IPS DF 19.7 (cell line): ENCODE data around the gene CLEC4D.
"Not testable (repeated sequence)": the region's sequence is repeated elsewhere in the genome, so short reads cannot be mapped to it uniquely, and the experiment has no call there.

ENCODE experiments used
- DNase-seq: peaks from one replicate; pipeline ENCODE4 v3.0.0-alpha.2; 2013; ENCODE audit warnings: low read depth, low spot score

The CLEC4D gene

DNA sequence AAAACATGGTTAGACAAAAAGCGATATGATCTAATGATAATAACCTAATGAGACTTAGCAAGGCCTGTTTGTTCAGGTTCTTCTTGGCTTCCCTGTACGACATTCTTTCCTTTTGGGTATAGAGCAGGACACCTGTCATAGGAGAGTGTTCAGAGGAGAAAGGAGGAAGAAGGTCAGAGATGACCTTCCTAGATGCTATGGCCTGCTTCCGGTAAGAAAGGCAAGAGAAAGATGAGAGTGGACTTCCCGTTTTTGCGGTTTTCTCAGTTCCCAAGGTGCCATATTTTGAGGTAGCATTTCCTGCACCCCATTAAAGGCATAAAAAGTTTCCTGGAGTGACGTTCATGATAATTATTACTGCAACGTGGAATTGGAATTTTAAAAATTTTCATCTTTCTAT lies 18.7 kb downstream of the CLEC4D start:
- DNase-seq, result no peak

DNA sequence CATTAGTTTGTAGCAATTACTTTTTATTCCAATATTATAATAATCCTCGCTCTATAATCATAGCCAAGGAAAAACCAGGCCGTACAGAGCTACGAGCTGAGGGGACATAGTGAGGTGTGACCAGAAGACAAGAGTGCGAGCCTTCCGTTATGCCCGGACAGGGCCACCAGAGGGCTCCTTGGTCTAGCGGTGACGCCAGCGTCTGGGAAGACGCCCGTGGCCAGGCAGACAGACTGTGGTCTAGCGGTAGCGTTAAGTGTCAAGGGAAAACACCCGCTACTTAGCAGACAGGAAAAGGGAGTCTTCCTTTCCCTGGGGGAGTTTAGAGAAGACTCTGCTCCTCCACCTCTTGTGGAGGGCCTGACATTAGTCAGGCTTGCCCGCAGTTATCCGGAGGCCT lies 24.5 kb downstream of the CLEC4D start:
- not testable (repeated sequence) for DNase-seq

DNA sequence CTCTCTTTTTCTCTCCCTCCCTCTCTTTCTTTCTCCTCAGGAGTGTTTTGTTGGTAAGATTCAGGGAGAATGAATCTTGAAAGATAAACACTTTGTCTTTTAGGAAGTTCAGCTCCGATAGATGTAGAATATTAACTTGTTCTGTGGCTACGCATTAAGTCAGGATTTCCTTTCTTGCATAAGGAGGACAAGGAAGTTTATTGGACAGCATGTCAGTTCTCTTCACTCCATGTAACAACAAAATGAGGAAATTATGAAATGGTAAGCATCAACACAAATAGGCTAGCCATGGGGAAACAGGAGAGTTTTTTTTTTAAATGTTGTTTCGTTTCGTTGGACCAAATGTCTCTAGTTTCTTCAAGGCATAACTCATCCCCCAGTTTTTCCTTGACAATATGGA lies 27.5 kb downstream of the CLEC4D start, which contains the start of gene CLEC4E:
Gene CLEC4E, minus strand, starts transcription at position 75 of the 400 bp plus-strand sequence. CDS start 108 bp downstream, outside the sequence.
- not testable (repeated sequence) for DNase-seq

DNA sequence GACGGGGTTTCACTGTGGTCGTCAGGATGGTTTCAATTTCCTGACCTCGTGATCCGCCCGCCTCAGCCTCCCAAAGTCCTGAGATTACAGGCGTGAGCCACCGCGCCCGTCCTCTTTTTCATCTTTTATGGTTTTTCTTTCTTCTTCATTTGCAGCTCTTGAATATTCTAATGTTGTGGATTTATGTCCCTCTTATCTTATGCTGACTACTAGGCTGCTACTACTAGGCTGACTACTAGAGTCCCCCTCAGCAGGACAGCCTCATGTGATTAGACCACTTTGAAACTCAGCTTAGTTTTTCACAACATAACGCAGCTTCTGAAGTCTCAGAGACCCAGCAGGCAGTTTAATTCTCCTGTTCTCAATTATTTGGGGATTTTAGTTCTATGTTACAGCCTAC lies 28.3 kb downstream of the CLEC4D start:
- DNase-seq, result no peak

DNA sequence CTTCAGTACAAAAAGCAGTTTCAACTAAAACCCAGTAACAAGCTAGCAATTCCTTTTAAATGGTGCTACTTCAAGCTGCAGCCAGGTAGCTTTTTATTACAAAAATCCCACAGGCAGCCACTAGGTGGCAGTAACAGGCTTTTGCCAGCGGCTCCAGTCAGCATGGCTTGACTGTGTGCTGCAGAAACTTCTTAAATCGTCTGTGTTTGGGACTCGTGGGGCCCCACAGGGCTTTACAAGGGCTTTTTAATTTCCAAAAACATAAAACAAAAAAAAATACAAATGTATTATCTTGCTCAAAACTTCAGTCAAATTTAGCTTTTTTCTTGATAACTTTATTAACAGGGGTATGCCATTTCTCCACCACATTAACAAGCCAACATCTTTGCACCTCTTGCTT lies 31.0 kb downstream of the CLEC4D start:
- no peak for DNase-seq

DNA sequence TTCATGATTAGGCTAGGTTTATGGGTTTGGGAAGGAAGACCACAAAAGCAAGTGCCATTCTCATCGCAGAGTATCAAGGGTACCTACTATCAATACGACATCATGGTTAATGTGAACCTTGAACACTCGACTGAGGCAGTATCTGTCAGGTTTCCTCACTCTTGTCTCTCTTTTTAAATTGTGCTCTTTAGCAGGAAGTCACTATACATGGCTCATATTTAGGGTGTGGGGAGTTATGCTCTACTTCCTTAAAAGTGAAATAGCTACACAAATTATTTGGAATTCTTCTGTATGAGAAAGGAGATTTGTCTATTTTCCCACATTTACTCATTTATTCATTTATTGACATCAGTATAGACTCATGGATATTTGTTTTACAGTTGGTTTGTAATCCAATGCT lies 33.3 kb downstream of the CLEC4D start:
- DNase-seq, result no peak

DNA sequence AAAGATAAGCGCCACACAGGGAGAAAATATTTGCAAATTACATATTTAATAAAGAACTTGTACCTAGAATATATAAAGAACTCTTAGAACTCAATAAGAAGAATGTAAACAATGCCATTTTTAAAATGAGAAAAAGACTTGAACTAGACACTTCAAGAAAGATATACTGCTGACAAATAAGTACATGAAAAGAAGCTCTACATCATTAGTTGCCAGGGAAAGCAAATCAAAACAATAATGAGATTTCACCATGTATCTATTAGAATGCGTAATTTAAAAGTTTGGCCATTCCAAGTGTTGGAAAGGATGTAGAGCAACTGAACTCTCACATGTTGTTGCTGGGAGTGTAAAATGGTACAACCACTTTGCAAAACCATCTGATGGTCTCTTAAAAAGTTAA lies 34.3 kb downstream of the CLEC4D start:
- no peak for DNase-seq

DNA sequence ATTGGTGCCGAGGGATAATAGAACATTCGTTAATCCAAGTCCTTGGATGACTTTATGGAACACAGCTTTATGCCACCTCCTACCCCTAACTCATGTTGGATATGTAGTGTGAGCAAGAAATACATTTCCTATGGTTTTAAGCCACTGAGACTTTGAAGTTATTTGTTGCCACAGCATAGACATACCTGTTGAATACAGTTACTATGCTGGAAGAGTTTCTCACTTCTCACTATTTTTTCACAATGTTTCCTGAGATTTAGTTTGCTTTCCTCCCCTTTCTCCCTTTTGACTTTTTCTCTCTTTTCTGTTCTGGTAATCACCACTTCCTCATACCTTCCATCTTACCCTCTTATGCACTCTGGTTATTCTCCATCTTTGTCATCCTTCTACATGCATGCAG lies 34.9 kb downstream of the CLEC4D start:
- DNase-seq, result no peak

DNA sequence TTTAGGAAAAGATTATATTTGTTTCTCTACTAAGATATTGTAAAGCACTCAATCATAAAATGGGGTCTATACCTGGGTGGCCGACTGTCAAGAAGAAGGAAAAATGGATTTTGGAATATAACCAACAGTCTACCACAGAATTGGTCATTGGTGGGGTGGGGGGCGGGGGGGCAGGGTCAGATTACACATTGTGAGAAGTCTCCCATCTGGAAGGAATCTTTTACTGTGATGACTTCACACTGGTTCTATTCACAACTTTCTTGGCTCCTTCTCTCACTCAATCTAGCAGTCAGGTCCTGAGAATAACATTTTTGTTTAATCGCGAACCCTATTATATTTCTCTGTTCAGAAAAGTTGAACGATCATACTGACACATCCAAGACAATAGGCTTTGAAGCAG lies 36.1 kb downstream of the CLEC4D start:
- DNase-seq, result no peak

DNA sequence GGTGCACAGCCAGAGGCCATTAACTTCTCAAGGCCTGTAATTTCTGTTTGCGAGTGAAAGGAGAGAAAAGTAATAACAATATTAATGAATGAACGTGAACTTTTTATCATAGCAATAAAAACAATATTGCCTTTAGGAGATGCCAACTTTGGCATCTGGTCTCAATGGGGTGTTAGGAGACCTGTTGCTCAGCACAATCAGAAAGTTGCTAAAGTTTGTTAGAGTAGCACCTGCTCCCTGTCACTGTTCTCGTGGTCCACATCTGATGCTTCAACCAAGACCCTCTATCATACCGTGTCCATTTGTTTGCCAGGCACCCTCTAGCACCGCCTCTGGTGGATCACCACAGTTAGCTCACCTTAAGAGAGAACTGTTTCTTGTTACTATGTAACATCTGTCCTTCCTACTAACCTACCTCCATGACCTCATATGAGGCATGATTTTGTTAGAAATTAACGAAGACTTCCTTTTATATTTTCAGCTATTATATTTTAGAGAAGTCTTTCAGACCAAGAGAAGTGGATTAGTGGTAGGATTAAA lies 39.9 kb downstream of the CLEC4D start:
- no peak for DNase-seq

DNA sequence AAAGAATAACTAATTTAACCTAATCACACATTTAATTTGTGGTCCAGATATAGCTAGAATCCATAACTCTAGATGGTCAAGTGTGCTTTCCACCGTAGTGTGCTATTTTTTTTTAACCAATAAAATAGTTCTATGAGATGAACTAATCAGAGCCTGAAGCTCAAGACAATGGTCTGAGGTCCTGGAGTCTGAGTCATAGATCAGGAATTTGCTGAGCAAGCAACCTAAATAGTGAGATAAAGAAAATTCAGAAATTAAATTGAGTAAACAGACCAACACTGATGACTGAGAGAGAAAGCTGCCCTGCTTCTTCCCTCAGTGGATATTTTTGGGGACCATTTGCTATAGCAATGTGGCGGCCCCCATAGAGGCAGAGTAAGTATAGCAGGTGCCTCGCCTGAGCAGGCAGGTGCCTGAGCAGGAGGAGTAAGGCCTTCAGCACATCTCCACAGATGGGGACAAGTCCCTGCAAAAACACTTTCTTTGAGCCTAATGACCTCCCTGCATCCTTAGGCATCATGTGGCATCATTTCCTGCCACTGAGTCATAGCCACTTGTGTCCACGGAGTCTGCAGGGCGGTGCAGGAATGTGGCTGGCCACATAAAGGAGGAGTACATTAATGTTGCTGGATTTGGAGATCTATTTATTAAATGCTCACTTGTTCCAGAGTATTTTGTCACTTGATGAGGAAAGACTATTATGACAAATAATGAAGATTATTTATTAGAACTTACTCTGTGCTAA lies 41.3 kb downstream of the CLEC4D start:
- no peak for DNase-seq

DNA sequence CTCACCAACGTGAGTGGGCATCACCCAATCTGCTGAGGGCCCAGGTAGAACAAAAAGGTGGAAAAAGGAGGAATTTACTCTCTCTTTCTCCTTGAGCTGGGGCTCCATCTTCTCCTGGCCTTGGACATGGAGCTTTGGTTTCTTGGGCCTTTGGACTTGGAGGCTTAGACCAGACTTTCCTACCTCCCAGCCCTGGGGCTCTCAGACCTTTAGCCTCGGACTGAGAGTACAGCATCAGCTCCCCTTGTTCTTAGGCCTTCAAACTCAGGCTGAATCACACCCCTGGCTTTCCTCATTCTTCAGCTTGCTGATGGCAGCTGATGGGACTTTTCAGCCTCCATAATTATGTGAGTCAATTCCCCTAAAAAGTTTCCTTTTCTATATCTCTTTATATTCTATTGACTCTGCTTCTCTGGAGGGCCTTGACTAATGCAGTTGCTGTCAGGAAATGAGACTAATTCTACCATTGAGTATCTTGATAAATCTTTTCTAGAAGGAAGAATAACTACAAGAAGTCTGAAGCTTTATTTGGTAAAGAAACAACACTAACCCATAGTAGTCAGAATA lies 43.3 kb downstream of the CLEC4D start:
- no peak for DNase-seq

DNA sequence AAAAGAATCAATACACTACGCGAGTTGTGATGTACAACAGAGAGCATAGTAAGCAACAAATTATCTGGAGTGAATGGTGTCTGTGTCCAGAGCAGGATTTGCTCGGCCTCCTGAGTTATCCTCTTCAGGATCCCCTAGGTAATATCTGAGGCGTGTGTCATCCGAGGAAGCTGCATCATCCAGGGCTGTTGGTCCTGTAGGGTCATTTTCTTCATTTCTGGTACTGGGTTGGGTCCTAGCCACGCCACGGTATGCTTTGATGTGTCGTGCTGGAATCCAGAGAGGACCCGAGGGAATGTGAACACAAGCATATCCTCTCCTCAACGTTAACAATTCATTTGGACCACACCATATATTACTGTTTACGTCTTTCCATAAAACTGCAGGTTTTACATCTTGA lies 46.4 kb downstream of the CLEC4D start:
- no peak for DNase-seq

DNA sequence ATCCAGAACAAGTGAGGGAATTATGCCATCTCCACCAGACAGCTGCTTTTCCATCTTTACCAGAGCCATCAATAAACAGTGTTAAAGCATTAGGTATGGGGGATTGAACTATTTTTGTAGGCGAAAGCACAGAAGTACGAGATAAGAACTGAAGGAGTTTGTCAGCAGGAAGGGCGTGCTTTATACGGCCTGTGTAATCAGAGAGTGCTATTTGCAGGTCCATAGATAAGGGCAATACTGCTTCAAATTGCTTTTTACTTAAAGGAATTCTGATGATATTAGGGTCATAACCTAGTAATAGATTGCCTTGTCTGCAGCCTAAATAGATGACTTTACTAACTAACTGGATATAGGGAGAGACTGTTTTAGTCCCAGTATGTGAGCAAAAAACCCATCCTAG lies 47.7 kb downstream of the CLEC4D start:
- DNase-seq, result no peak

DNA sequence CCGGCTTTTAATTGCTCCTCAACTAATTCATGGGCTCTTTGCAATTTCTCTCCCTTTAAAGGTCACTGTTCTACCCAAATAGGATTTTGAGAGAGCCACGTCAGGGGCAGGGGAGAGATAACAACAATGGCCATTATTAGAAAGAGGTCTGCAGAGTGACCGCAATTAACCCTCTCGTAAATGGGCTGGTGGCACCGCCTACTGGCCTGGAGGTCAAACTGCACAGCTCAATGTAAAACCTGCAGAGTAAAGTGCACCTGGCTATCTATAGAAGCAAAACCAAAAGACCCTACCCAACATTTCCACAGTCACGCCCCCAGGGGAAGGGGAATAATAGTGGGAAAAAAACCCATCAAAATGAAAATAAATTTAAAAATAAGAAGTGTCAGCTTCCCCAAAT lies 49.0 kb downstream of the CLEC4D start:
- DNase-seq, result no peak

DNA sequence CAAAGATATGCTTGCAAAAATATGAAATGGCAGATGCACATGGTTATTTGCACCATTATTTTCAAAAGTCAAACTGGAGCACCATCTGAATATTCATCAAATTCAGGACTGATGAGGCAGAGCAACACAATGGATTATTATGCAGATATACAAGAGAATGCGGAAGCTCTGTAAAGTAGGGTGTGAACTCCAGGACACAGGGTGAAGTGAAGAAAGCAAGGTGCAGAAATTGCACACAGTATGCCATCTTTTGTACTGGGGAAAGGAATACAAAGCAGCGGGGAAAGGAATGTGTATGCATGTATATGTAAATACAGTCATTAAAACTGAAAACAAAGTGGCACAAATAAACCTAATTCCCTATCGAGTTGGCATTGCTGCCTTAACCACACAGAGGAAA lies 50.1 kb downstream of the CLEC4D start:
- DNase-seq, result no peak

DNA sequence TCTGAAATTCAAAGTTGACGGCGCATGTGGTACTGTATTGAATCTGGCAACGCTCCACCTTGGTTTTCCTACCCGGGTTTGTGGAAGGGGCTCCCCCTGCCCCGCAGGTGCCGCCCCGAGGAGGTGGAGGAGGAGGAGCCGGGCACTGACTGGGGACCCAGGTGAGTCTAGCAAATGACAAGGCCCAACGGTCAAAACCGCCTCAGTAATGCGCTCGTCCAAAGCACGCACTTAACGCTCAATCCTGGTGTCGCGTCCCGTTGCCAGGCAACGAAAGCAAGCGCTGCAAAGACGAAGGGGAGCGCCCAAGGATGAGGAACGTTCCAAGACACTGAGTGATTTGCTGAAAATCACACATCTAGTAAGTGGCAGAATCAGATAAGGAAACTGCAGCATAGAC lies 51.4 kb downstream of the CLEC4D start:
- no peak for DNase-seq

DNA sequence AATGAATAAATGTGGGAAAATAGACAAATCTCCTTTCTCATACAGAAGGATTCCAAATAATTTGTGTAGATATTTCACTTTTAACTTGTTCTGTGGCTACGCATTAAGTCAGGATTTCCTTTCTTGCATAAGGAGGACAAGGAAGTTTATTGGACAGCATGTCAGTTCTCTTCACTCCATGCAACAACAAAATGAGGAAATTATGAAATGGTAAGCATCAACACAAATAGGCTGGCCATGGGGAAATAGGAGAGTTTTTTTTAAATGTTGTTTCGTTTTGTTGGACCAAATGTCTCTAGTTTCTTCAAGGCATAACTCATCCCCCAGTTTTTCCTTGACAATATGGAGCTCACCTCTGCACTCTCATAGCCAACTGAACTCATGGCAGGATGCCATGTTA lies 52.7 kb downstream of the CLEC4D start:
- DNase-seq, result not testable (repeated sequence)

DNA sequence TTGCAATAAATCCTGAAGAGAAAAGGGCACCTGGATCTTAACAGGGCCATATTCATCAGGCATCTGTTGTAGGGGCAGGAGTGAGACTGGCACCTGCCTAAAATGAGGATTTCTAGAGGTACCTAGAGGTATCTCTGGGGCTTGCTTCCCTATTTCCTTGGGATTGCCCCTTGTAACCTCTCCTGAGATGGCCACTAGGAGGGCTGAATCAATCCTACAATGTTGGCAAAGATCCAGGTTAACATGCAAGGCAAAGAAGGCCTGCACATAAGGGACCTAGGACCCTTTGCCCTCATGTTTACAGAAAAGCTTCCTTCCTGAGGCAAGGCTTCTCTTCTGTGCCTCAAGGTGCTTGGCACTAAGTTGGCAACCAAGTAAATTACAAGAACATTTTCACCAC lies 53.2 kb downstream of the CLEC4D start:
- no peak for DNase-seq
